SH-SY5Y (cell line): Measurements from ENCODE around the gene NAA25.

Experiments
- GATA2 ChIP-seq: IDR thresholded peaks from 2 replicates; pipeline ENCODE4 v1.6.1; 2011; ENCODE audit warnings: mild to moderate bottlenecking, low read depth, low read length
- GATA3 ChIP-seq: IDR thresholded peaks from 2 replicates; pipeline ENCODE4 v1.6.1; 2011; ENCODE audit warnings: low read depth, mild to moderate bottlenecking, low read length, moderate library complexity

The NAA25 gene

DNA sequence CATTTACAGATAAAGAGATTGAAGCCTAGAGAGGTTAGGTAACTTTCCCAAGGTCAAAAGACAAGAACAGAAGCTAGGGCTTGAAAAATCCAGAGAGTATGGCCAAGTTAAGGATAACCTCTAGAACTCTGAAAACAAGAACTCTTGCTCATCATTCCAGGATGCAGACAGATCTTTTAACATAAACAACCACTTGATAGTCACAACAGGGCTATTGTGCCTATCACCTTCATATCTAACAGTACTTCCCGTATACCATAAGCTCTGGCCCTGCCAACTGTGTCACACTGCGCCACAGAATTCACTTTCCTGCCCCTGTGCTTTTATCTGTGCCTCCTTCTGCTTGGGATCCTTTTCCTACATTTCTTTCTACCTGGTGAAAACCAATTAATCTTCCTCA, 77.1 kb downstream of the NAA25 start:
- TF ChIP-seq GATA2, result no peak
- TF ChIP-seq GATA3, result no peak

DNA sequence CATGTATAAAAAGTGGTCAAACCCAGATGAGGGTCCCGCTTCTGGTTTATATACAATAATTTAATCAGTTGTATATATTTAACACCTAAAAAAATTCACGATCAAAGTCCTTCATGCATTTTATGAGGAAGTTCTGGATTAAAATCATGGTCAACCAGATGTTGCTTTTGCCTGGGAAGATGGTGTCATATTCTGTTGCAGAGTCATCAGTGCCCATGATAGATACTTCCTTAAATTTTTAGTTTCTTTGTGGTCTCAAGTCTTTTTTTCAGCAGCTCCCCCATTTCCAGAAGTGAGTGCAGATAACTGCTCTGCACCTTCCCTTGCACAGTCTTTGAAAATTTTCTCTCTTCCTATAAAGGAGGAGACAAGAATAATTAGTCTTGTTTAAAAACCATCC, 79.3 kb downstream of the NAA25 start:
- no peak for TF ChIP-seq GATA2
- no peak for TF ChIP-seq GATA3

DNA sequence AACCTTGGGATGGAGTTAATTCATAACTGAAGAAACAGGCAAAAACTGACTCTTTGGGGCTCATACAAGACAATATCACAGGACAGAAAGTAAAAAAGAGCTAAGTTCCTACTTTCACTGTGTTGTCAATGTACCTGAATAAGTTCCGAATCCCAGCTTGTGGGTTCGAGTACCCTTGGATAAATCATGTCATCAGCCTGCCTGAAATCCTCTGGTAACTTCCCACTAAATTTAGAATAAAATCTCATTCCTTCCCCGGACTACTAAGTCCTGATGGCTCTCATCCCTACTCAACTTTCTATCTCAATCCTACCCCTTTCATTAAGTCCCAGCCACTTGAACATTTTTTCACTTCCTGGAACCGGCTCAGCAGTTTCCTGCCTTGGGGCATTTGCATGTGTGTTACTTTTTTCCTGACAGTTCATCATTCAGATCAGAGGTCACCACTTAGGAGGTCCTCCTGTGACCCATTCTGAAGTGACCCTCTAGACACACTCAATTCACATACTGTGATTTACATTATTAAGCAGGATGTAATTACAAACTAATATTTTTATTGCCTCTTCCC, 82.7 kb downstream of the NAA25 start:
- no peak for TF ChIP-seq GATA3
- TF ChIP-seq GATA2, result no peak

DNA sequence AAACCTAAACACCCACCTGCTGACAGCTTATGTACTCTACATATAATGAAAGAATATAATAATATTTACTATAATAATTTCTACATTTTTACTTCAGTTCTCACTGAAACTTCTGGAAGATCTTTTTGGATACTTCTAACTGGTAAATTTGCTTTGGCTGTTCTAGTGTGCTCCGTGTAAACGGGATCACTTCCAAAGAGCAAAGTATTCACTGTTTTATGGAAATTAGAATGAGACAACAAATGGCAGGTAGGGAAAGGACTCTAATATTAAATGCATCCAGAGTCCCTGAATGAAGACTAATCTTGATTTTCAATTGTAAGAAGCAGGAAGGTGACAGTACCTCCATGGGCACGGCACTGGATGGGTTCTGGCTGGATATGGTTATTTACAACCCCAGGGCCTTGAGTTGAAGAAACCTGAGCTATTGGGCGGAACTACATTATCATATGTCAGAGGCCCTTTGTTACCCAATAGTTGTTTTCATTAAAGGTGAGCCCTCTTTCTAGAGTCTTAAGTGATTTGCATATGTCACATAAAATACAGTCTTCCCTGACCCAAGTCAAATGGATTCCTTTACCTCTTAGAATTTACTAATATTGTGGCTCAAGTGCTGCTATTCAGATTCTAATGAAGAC, 84.7 kb downstream of the NAA25 start:
- TF ChIP-seq GATA3, result no peak
- no peak for TF ChIP-seq GATA2

DNA sequence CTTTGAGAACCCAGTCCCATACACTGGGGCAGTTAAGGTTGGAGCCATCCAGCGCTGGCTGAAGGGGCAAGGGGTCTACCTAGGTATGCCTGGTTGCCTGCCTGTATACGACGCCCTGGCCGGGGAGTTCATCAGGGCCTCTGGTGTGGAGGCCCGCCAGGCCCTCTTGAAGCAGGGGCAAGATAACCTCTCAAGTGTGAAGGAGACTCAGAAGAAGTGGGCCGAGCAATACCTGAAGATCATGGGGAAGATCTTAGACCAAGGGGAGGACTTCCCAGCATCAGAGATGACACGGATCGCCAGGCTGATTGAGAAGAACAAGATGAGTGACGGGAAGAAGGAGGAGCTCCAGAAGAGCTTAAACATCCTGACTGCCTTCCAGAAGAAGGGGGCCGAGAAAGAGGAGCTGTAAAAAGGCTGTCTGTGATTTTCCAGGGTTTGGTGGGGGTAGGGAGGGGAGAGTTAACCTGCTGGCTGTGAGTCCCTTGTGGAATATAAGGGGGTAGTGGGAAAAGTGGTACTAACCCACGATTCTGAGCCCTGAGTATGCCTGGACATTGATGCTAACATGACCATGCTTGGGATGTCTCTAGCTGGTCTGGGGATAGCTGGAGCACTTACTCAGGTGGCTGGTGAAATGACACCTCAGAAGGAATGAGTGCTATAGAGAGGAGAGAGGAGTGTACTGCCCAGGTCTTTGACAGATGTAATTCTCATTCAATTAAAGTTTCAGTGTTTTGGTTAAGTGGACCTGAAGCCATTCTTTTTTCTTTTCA, 86.2 kb downstream of the NAA25 start:
- no peak for TF ChIP-seq GATA2
- TF ChIP-seq GATA3, result no peak

DNA sequence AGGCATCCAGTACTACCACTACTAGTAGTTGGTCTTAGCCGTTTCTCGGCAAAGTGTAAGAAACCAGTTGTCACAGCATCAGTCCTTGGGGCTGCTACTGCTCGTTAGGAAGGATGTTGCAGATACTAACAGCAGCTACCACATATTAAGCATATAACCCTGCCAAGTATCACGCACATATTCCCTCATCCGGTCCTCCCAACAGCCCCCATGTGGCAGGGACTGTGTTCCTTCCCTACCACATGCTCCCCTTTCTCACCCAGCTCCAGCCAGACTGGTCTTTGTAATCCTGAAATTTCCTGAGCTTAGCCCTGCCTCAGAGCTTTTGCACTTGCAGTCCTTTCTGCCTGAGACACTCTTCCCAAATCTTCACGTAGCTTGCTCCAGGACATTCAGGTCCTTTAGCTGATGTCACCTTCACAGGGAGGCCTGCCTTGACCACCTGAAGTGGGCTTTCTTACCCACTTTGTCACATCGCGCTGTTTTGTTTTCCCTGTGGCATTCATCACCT, 87.6 kb downstream of the NAA25 start:
- TF ChIP-seq GATA2, result no peak
- no peak for TF ChIP-seq GATA3

DNA sequence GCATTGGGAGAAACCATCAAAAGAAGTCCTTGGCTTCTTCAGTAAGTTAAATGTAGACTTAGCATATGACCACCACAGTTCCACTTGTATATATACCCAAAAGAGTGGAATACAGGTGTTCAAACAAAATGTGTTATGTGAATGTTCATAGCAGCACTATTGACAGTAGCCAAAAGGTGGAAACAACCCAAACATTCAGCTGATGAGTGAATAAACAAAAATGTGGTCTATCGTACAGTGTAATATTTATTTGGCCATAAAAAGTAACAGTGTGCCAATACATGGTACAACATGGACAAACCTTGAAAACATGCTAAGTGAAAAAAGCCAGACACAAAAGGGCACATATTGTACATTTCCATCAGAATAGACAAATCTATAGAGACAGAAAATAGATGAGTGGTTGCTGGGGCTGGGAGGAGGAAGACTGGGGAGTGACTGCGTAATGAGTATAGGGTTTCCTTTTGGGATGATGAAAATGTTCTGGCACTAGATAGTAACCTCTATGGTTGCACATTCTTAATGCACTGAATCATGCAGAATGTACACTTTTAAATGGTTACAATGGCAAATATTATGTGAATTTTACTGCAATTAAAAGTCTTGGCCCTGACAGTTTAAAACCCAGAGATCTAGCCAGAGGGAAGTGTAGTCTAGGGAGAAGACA, 89.9 kb downstream of the NAA25 start:
- TF ChIP-seq GATA3 (no peak), GATA2 (no peak)

DNA sequence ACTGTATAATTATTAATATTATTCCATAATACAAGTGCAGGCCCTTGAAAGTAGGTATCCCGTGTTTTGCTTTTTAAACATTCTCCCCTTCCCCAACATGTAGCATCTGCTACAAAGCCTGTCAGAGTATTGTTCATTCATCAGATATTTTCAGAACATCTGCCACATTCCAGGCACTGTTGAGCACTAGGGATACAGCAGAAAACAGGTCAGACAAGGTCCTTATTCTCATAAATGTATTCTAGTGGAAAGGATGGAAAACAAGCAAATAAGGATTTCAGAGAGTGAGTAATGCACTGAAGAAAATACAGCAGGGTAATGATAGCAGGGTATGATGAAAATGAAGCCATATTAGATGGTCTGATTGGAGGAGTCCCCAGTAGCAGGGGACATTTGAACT, 91.5 kb downstream of the NAA25 start:
- no peak for TF ChIP-seq GATA3
- no peak for TF ChIP-seq GATA2

DNA sequence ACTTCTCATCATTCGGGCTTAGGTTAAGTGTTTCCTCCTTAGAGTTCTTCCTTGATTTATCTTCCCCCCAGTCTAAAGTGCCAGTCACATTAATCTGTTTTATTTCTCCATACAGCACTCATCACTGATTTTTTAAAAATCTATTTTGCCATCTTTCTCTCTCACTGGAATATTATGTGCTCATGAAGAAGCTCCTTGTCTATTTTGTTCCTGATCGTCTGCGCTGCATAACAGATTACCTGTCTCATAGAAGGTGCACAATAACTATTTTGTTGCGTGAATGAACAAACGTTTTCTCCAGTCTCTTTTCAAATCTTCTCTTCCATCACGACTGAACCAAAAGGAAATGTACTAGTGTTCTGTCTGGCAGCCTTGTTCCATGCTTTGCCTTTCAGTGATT, 92.6 kb downstream of the NAA25 start:
- TF ChIP-seq GATA3, result no peak
- no peak for TF ChIP-seq GATA2

DNA sequence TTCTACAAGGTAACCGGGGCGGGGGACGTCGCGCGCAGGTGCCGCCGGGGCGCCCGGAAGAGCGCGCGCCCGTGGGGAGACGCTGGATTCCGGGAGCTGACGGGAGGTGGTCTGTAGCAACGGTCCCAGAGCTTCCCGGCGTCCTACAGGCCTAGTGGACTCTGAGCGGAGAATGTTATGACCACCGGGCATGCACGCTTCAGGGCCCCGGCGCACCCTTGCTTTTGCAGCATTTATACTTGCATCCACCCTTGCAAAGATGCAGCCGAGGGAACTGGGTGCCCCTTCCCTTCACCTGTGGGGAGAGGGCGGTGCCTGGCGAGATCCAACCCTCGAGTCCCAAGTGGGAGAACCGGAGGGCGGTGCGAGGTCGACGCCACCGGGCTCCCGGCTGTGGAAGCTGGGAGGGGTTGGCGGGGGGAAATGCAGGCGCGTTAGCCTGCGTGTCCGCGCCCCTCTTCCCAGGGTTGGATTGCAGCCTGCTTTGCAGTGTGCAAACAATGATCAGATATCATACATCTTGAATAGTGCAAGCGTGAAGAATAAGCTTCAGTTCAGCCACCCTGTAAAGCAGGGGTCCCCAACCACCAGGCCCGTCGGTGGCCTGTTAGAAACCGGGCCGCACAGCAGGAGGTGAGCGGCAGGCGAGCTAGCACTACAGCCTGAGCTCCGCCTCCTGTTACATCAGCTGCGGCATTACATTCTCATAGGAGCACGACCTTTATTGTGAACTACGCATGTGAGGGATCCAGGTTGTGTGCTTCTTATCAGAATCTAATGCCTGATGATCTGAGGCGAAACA, 94.8 kb downstream of the NAA25 start:
- TF ChIP-seq GATA2 (peak; percentile 53; the same call in 1 of the 2 replicates), GATA3 (no peak)

DNA sequence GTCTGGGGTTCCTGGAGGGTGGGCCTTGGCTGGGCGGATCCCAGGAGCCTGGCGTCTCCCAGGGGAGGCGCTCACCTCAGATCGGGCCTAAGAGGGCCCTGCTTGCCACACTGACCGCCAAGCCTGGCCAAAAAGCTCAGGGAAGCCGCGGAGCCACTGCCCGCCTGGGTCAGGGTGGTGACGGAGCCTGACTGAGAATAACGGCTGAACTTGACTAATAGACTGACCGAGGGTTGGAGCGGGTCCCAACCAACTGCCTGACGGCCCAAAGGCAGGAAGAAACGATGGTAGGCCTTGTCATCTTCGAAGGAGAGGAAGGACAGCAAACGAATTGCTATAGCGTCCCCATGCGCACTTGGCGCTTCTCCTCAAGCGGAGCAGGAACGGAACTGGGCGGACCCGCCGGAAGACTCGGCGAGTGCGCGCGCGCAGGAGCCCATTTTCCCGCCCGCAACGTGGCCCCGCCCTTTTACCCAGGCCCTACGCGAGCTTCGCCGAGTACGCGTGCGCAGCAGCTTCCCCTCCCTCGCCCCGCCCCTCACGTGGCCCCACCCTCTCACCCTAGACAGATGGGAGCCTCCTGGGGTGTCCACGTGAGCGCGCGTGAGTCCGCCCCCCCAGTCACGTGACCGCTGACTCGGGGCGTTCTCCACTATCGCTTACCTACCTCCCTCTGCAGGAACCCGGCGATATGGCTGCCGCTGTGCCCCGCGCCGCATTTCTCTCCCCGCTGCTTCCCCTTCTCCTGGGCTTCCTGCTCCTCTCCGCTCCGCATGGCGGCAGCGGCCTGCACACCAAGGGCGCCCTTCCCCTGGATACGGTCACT, 95.6 kb downstream of the NAA25 start, which contains the start of the genes ERP29 and TMEM116:
TSS of gene ERP29 (plus strand) at position 652 of the 826 bp plus-strand sequence. CDS start at position 692, 40 bp downstream.
TSS of gene TMEM116 (minus strand) at position 391 of the 826 bp plus-strand sequence. CDS start 7,895 bp downstream, outside the sequence.
- TF ChIP-seq GATA2, result peak; percentile 18; the same call in 1 of the 2 replicates
- TF ChIP-seq GATA3, result no peak

DNA sequence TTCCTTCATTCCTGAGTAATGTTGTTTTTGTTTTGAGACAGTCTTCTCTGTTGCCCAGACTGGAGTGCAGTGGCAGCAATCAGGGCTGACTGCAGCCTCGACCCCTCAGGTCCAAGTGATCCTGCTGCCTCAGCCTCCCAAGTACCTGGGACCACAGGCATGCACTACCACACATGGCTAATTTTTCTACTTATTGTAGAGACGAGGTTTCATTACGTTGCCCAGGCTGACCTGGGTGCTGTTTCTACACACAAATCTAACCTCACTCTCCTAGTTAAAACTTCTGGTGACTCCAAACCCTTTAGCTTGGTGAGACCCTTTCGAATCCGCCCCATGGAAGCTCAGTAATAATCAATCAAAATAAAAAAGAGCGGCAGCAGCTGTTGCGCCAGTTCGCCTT, 96.9 kb downstream of the NAA25 start:
- TF ChIP-seq GATA3 (no peak), GATA2 (no peak)
